HG03095 (cell line): Measurements from ENCODE around the gene SLC22A7.

Experiments used
- ATAC-seq: cut with Tn5 transposase; IDR thresholded peaks from one replicate; pipeline ENCODE4 v1.9.1; 2021; ENCODE audit warnings: moderate library complexity; ENCODE audit not compliant: unreplicated experiment

The SLC22A7 gene

DNA sequence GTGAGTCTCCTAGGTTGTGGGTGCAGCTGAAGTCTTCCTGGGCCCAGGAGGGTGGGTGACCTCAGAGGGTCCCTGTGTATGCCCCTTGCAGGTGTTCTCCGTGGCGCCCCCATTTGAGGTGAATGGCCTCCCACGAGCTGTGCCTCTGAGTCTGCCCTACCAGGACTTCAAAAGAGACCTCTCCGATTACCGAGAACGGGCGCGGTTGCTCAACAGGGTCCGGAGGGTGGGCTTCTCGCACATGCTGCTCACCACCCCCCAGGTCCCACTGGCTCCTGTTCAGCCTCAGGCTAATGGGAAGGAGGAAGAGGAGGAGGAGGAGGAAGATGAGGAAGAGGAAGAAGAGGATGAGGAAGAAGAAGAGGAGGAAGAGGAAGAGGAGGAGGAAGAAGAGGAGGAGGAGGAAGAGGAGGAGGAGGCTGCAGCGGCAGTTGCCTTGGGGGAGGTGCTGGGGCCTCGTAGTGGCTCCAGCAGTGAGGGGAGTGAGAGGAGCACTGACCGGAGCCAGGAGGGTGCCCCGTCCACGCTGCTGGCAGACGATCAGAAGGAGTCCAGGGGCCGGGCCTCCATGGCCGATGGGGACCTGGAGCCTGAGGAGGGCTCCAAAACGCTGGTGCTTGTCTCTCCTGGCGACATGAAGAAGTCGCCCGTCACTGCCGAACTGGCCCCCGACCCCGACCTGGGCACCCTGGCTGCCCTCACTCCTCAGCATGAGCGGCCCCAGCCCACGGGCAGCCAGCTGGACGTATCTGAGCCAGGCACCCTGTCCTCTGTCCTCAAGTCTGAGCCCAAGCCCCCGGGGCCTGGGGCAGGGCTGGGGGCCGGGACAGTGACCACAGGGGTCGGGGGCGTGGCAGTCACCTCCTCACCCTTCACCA, 15.2 kb upstream of the SLC22A7 start:
- no peak for ATAC-seq

- ATAC-seq: no peak
Measured at GRCh38 chr6:43283514-43283901, 14.6 kb upstream of the SLC22A7 start.

DNA sequence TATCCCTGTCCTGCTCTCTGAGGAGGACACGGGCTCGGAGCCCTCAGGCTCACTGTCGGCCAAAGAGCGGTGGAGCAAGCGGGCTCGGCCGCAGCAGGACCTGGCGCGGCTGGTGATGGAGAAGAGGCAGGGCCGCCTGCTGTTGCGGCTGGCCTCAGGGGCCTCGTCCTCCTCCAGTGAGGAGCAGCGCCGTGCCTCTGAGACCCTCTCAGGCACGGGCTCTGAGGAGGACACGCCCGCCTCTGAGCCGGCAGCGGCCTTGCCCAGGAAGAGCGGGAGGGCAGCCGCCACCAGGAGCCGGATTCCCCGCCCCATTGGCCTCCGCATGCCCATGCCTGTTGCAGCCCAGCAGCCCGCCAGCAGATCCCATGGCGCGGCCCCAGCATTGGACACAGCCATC, 14.2 kb upstream of the SLC22A7 start:
- ATAC-seq: no peak

DNA sequence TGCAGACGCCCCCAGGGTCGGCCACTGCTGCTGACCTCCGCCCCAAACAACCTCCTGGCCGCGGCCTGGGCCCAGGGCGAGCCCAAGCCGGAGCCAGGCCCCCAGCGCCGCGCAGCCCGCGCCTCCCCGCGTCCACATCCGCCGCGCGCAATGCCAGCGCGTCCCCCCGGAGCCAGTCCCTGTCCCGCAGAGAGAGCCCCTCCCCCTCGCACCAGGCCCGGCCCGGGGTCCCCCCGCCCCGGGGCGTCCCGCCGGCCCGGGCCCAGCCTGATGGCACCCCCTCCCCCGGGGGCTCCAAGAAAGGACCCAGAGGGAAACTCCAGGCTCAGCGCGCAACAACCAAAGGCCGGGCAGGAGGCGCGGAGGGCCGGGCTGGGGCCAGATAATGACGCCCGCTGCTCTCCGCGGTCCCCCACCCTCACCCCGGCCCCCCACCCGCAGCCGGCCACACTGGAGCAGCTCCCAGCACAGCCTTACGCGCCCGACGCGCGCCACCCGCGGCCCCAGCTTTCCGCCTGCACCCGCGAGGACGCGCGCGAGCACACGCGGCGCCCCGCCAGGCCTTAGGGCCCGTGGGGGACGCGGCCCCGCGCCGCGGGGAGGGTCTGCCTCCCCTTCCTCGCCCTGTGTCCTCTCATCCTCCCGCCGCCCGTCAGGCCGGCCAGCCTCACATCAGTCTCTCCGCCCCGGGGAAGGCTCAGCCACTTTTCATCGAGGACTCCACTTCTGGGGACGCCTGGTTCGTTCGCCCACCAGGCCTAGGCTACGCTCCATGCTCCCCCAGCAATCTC, 12.9 kb upstream of the SLC22A7 start:
- no peak for ATAC-seq

DNA sequence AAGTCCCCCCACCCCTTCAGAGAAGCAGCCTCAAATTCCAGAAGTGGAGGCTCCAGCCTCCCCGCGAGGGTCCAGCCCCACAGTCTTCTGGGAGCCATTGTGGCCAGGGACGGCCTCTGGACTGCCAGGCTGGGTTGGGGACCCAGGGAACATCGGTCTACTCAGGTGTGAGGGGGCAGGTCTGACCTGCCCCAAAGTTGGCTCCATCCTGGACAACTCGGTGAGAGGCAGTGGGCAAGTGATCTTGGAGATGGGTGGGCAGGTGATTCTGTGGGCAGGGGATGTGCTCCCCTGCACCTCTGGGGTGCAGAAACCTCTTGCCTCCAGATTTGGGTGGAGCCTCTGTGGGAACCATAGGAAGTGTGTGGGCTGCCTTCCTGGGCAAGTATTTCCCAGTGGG, 12.2 kb upstream of the SLC22A7 start:
- no peak for ATAC-seq

DNA sequence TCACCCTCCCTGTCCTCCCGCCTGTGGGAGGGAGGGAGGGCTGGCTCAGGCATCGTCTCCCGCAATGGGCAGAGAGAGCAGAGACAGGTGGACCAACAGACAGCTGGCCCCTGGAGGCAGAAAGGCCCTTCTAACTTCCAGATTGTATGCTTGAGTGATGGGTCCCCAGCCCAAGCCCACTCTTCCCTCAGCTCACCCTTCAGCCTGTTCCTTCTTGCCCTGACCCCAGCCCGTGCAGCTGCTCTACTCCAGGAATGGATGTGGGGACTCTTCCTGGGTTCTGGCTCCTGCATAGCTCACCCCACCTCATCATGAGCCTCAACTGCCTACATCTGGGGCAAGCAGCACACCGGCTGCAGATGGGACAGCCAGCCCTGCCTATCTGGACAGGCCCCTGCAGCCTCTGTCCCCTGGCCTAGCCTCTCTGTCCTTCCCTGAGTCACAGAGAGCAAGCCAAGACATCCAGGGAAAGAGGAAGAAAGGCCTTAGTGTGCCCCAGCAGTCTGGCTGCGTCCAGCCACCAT, 11.5 kb upstream of the SLC22A7 start:
- no peak for ATAC-seq

DNA sequence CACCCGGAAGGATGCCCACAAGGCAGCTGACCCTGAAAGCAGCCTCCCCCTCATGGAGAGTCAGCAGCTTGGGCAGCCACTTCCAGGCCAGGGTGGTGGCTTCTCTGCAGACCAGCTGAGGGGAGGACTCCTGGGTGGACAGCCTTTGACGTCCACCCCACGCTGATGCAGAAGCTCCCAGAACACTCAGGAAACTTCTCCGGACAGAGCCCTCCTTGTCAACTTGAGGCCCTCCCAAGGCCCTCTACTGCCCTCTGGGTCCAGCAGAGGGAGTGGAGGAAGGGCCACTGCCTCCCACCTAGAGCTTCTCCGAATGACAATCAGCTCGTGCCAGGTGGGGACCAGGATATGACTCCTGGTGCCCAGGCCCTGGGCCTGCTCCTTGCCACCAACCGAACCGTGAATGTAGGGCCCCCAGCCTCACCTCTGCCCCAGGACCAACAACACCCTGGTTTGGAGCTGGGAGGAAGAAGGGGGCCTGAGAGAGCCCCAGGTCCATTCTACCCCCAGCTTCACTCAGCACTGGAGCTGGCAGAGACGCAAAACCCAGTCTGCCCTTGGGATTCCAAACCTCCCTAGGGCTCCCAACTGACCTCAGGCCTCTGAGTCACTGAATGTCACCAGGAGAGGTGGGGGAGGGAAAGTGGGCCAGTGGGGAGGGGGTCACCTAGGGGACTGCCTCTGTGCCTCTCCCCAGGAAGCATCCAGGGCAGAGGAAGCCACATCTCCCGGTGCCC, 10.9 kb upstream of the SLC22A7 start:
- ATAC-seq: no peak

DNA sequence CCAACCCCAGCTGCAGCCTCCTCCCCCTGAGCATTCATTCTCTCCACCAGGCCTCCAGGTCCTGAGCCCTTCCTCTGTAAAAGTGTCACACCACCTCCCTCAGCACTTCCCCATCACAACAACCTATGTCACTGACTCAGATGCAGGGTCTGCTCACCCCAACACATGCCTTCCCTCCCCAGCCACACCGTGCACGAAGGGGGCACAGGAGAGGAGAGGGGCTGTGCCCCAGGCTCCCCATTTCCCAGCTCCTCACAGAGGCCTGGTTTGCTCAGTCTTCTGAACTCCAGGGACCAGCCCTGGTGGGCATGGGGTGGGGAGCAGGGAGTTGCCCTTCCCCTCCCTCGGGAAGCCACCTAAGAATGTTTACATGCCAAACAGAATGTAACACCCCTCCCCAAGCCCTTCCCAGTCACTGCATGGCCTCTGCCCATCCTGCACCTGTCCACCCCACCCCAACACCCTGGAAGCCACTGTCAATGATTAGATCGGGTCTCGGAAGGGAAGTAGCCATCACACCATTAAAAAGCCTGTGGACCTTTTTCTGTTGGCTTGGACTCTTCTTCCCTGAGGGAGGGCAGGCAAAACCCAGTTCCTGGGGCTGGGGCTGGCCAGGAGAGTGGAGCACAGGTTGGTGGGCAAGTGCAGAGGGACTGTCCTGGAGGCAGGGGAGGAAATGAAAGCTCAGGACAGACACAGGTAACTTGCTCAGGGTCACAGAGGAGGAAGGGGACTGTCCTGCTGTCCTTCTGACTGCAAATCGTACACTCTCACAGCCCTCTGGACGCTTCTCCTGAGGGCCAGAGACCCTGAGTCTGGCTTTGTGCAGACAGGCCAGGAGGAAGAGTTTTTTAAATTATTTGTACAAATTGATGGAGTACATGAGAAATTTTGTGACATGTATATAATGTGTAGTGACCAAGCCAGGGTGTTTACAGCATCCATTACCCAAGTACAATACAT, 10.1 kb upstream of the SLC22A7 start:
- ATAC-seq: no peak

GRCh38 chr6:43290339-43290904, 7.6 kb upstream of the SLC22A7 start:
- ATAC-seq: no peak

GRCh38 chr6:43290905-43291355, 7.1 kb upstream of the SLC22A7 start:
- ATAC-seq: no peak

GRCh38 chr6:43291708-43292107, 6.4 kb upstream of the SLC22A7 start:
- no peak for ATAC-seq

GRCh38 chr6:43292341-43292740, 5.7 kb upstream of the SLC22A7 start:
- ATAC-seq: no peak

GRCh38 chr6:43292763-43293318, 5.2 kb upstream of the SLC22A7 start:
- no peak for ATAC-seq

- no peak for ATAC-seq
Measured at GRCh38 chr6:43293698-43294097, 4.4 kb upstream of the SLC22A7 start.

- no peak for ATAC-seq
Measured at GRCh38 chr6:43294536-43294935, 3.5 kb upstream of the SLC22A7 start.

DNA sequence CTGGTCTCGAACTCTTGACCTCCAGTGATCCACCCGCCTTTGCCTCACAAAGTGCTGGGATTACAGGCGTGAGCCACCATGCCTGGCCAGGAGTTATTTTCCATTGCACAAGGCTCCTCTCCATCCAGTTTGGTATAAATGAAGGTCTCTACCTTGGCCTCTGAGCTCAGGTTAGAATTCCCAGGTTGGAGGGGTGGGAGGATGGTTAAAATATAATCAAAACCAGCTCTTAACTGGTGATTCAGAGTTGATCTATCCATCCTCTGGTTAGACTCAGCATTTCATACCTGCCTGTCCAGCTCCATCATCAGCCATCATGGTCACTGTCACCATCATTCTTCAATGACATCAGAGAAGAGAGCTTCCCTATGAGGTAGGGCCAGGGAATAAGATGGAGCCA, 2.6 kb upstream of the SLC22A7 start:
- no peak for ATAC-seq

- ATAC-seq: no peak
Measured at GRCh38 chr6:43296780-43297497, 1.1 kb upstream of the SLC22A7 start.

DNA sequence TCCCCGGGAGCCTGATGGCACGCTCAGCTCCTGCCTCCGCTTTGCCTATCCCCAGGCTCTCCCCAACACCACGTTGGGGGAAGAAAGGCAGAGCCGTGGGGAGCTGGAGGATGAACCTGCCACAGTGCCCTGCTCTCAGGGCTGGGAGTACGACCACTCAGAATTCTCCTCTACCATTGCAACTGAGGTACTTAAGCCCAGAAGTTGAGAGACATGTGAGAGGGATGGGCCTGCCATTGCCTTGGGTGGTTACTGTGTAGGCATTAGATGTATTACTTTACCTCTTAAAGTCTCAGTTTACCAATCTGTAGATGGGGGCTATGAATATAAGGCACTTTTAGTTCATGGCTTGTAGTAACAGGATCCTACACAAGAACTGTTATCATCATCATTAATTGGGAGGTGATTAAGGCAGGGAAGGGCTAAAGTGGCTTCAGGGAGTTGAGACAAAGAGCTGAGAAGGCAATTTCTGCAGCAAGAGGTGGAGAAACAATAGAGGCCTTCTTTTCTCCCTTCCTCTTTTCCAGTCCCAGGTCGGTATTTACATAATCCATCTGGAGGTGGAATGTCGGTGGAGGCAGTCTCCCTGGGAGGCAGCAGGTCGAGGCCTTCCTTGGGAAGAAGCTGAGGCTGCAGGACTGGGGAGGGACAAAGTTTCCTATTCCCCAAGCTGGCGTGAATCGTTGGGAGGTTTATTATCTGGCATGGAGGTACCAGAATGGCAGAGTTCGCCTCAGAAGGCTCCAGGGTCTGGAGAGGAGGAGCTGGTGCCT, 691 bp downstream of the SLC22A7 start:
- ATAC-seq: no peak
